Measurements from ENCODE around the gene RGS16.

RGS16 gene

GRCh38 chr1:182650678-182651338 lies 46.6 kb upstream of the RGS16 start:
- Histone ChIP-seq H2AFZ (ENCODE audit: low read depth) (no peak overlapping the region), H3K27ac (no peak overlapping the region), H3K4me3 (IDR thresholded peaks at IDR 0.05; ENCODE audit: insufficient read depth, low read depth, low read length) (no peak overlapping the region), H3K36me3 (ENCODE audit: insufficient read depth) (no peaks in the 10 kb centered on the region), H4K20me1 (ENCODE audit: insufficient read depth) (no peaks in the 10 kb centered on the region), H3K9ac (no peak overlapping the region), H3K4me1 (ENCODE audit: low read depth, poor library complexity, severe bottlenecking) (no peaks in the 10 kb centered on the region), H3K27me3 (ENCODE audit: insufficient read depth, low read depth) (no peaks in the 10 kb centered on the region), H3K79me2 (ENCODE audit: insufficient read depth, low read depth) (no peaks in the 10 kb centered on the region), H3K4me2 (no peak overlapping the region)
- TF ChIP-seq CTCF (conservative IDR thresholded peaks at IDR 0.05; ENCODE audit: low read depth, low read length), result no peak

- Histone ChIP-seq H3K9ac (no peak overlapping the region), H3K27me3 (ENCODE audit: insufficient read depth, low read depth) (no peaks in the 10 kb centered on the region), H3K4me1 (ENCODE audit: low read depth, poor library complexity, severe bottlenecking) (no peaks in the 10 kb centered on the region), H2AFZ (ENCODE audit: low read depth) (no peak overlapping the region), H3K79me2 (ENCODE audit: insufficient read depth, low read depth) (no peaks in the 10 kb centered on the region), H3K27ac (no peak overlapping the region), H3K36me3 (ENCODE audit: insufficient read depth) (no peaks in the 10 kb centered on the region), H3K4me3 (IDR thresholded peaks at IDR 0.05; ENCODE audit: insufficient read depth, low read depth, low read length) (no peak overlapping the region), H4K20me1 (ENCODE audit: insufficient read depth) (no peaks in the 10 kb centered on the region), H3K4me2 (no peak overlapping the region)
- TF ChIP-seq CTCF (conservative IDR thresholded peaks at IDR 0.05; ENCODE audit: low read depth, low read length), result no peak
Measured at GRCh38 chr1:182649041-182649440, 44.9 kb upstream of the RGS16 start.

GRCh38 chr1:182646739-182647138 lies 42.5 kb upstream of the RGS16 start:
- no peak overlapping the region for H3K4me3 ChIP-seq (IDR thresholded peaks at IDR 0.05; ENCODE audit: insufficient read depth, low read depth, low read length)
- no peaks in the 10 kb centered on the region for H3K79me2 ChIP-seq (ENCODE audit: insufficient read depth, low read depth)
- no peaks in the 10 kb centered on the region for H3K27me3 ChIP-seq (ENCODE audit: insufficient read depth, low read depth)
- no peaks in the 10 kb centered on the region for H3K36me3 ChIP-seq (ENCODE audit: insufficient read depth)
- no peak overlapping the region for H2AFZ ChIP-seq (ENCODE audit: low read depth)
- no peak for TF ChIP-seq CTCF (conservative IDR thresholded peaks at IDR 0.05; ENCODE audit: low read depth, low read length)
- no peaks in the 10 kb centered on the region for H4K20me1 ChIP-seq (ENCODE audit: insufficient read depth)
- no peak overlapping the region for H3K27ac ChIP-seq
- H3K4me1 ChIP-seq (ENCODE audit: low read depth, poor library complexity, severe bottlenecking), result no peaks in the 10 kb centered on the region
- H3K9ac ChIP-seq, result no peak overlapping the region
- no peak overlapping the region for H3K4me2 ChIP-seq

- Histone ChIP-seq H3K27me3 (ENCODE audit: insufficient read depth, low read depth) (no peaks in the 10 kb centered on the region), H3K79me2 (ENCODE audit: insufficient read depth, low read depth) (no peaks in the 10 kb centered on the region), H3K4me1 (ENCODE audit: low read depth, poor library complexity, severe bottlenecking) (no peaks in the 10 kb centered on the region), H4K20me1 (ENCODE audit: insufficient read depth) (no peaks in the 10 kb centered on the region), H3K4me2 (no peak overlapping the region), H3K4me3 (IDR thresholded peaks at IDR 0.05; ENCODE audit: insufficient read depth, low read depth, low read length) (no peak overlapping the region), H2AFZ (ENCODE audit: low read depth) (no peak overlapping the region), H3K27ac (no peak overlapping the region), H3K9ac (no peak overlapping the region), H3K36me3 (ENCODE audit: insufficient read depth) (no peaks in the 10 kb centered on the region)
- TF ChIP-seq CTCF (conservative IDR thresholded peaks at IDR 0.05; ENCODE audit: low read depth, low read length), result no peak
Measured at GRCh38 chr1:182644886-182645285, 40.7 kb upstream of the RGS16 start.
